ENCODE measurements around the gene PFKP. TPM values are rescaled to one million over a fixed set of nuclear protein-coding genes. Genes with fewer than 3 reads are reported as not detected.

Gene PFKP
- total RNA-seq, 1 experiment from 2014 or later: 268 TPM

DNA sequence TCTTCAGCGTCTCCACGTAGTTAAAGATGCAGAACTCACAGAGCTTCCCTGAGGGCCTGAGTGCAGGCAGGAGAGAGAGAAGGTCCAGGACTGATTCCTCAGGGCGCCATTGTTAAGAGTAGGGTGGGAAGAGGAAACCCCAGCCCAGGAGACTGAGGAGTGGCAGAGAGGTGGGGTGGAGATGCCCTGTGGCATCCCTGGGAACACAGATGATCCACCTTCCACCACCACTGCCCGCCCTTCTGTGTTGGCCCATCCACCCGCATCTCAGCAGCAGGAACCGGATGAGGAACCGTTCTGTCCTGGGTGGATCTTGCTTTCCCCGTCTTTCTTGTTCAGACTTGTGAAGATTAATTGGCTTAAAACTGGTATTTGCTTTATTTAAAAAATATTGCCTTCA lies 48.3 kb downstream of the PFKP start:
- no peak for DNase-seq (ENCODE audit: low read depth)

DNA sequence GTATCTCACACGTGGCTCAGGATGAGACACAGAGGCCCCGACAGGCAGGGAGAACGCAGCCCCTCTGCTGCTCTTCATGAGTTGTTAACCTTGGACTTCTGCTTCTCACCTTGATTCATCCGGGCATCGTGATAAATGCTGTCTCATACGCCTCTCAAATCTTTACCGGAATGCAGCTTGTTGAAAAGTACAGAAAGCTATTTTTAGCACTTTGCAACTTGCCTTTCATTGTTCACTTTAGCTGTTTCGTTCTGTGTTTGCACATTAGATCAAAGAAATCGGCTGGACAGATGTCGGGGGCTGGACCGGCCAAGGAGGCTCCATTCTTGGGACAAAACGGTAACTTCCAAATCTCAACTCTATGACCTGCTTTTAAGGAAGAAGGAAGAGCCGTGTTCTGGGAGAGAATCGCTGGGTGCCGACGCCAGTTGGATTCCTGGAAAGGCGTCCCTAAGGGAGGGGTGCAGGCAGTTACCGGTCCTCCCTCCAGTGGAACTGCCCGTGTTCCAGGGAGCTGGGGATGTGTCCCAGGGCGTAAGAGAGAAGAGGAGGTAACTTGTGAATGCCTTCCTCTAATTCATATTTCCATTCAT lies 49.3 kb downstream of the PFKP start:
- no peak for DNase-seq (ENCODE audit: low read depth)

DNA sequence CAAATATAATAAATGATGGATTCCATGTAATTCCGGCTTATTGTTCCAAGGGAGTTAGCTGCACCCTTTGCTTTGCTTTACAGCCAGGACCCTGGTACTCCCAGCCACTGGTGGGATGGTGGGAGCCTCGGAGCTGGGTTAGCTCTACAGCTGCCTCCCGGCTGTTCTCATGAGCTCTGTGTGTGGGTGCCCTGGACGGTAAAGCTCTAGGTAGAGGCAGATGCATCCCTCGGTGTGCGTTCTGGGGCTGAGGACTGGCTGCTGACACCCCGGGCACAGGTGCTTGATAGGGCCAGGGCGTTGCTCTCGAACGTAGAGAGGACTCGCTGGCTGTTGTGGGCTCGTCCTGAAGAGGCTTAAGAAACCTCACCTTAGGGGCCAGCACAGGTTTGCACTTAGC lies 50.1 kb downstream of the PFKP start:
- no peak for DNase-seq (ENCODE audit: low read depth)

DNA sequence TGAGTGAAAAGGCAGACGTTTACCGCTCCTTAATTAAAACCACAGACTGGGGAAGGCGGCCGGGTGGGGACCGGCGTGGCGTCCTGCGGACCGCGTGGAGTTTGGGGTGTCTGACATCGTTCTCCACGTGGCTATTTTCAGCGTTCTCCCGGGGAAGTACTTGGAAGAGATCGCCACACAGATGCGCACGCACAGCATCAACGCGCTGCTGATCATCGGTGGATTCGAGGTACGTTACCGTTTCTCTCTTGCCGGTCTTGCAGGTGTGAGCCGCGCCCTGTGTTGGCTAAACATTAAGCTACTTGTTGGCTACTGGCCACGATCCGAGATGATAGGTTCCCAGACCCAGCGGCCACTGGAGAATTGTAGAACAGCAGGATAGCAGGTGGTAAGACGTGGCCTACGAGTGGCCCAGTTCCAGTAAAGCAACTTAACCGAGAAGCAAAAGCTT lies 51.3 kb downstream of the PFKP start:
- no peak for DNase-seq (ENCODE audit: low read depth)

DNA sequence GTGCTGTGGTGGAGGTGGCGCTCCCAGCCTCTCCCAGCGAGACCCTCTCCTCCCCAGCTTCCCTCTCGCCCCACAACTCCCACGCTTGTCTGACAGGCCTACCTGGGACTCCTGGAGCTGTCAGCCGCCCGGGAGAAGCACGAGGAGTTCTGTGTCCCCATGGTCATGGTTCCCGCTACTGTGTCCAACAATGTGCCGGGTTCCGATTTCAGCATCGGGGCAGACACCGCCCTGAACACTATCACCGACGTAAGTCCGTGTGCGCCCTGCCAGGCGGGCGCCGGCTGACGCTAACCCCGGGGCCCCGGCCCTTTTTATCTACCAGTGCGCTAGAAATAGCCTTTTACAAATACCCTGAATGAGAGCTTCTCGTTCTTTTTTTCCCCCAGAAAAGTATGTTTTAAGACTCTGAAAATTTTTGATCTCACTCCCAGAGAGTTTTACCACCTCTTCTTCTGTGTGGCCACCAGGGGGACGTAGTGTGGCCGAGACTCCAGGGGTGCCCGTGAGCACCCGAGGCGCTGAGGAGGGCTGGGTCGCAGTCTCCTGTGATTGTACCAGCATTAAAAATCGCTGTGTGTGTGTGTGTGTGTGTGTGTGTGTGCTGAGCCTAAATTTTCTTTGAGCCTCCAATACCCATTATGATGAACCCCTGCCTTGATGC lies 52.6 kb downstream of the PFKP start:
- peak; percentile 41 for DNase-seq (ENCODE audit: low read depth)

DNA sequence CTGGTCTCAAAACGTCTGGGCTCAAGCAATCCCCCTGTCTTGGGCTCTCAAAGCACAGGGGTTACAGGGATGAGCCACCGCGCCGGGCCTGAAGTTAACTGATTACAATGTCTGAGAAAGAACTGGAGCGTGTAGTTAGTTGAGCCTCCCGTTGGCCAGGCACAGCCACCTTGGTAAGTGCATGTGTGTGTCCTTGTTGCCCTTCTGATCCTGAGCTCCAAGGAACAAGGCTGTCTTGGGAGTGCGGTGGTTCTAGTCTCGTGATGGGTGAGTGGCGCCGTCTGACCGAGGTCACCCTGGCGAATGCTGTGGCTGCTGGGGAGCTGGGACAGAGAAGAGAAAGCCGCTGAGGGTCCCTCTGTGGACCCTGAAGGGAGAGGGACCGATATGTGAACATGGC lies 54.7 kb downstream of the PFKP start:
- no peak for DNase-seq (ENCODE audit: low read depth)

DNA sequence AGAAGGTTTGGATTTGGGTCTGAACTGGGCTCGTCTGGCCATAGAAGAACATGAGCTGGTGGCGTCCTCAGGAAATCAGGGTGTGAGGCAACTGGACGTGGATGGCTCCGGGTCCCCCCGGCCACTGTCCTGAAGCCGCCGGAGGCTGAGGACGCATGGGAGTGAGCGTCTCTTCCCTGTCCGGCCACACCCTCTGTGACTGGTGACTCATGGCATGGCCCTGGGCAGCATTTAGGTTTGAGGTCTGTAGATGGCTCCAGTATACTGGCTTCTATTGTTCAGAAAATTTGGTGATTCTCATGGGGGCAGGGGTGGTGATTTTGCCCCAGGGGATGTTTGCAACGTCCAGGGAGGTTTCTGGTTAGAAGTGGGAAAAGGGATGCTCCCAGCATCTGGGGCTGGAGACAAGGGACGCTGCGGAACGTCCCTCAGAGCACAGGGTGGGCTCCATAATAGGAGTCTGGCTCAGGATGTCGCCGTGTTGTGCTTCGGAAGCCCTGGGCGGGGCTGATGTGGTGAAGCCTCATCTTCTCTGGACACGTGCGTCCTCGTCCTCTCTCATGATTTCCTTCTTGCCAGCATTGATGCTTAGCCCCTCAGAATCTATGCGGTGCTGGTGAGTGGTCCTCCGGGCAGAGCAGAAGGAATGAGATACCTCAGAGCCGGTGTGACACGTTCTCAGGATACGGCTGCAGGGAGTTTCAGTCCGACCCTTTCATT lies 55.3 kb downstream of the PFKP start:
- DNase-seq (ENCODE audit: low read depth): peak; percentile 96

DNA sequence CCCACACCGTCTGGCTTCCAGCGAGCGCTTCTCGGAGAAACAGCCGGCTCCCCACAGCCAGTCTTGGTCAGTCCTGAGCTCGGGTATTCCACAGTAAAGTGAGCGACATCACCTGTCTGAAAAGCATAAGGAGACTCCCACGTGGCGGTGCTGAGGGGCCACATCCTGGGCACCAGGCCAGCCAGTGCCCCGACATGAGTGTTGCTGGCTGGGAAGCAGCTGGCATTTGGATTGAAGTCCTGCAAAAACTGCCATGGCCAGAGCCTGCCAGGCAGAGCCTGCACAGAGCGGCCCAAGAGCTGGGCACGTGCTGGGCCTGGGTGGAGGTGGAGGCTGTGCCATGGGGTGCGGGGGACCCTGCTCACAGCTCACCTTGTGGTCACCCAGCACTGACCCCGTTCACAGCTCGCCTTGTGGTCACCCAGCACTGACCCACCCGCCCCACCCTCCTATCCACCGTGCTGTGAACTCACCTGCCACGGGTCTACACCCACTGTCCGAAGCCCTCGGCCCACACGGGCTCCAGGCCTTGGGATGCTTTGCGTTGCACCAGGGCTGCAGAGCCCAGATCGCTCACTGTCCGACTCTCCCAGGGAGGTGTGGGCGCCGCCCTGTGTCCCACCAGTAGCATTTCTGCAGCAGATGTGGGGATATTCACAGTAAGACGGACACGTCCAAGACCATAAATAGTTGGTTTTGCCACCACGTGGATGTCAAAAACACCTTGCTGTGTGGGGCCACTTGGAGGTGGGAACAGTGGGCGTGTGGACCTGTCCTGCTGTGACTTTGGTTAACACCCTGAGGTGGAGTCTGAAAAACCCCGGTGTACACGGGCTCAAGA lies 56.4 kb downstream of the PFKP start:
- DNase-seq (ENCODE audit: low read depth): no peak

DNA sequence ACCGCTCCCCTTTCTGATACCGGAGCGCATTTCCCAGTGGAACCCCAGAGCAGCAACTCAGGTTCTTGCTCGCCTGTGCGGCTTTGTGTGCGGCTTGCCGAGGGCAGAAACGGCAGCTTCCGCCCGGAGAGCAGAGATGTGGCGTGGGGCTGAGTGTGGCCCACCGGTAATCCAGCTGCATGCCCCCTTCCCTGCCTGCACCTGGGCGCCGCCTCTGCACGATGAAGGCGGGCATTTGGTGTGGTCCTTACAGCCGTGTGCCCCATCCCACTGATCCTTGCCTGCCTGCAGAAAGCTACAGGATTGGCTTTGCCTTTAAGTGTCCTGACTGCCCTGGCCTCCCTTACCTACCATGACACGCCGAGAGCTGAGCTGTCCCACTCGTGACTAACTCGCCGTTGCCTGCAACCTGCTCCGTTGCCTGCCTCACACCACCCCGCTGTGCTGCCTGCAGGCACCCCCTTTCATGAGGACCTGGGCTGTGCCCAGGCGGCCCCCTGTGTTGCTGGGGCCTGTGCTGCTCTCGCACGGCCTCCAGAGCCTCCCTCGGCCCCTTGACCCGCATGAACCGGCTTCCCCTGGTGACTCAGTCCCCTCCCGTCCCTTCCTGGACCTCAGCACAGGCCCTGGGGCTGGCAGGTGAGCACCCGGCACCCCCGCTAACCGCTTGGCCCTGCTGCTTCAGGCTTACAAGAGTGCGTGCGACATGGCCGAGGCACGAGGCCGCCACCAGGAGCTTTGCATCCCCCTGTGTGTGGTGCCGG lies 57.2 kb downstream of the PFKP start:
- DNase-seq (ENCODE audit: low read depth): no peak

DNA sequence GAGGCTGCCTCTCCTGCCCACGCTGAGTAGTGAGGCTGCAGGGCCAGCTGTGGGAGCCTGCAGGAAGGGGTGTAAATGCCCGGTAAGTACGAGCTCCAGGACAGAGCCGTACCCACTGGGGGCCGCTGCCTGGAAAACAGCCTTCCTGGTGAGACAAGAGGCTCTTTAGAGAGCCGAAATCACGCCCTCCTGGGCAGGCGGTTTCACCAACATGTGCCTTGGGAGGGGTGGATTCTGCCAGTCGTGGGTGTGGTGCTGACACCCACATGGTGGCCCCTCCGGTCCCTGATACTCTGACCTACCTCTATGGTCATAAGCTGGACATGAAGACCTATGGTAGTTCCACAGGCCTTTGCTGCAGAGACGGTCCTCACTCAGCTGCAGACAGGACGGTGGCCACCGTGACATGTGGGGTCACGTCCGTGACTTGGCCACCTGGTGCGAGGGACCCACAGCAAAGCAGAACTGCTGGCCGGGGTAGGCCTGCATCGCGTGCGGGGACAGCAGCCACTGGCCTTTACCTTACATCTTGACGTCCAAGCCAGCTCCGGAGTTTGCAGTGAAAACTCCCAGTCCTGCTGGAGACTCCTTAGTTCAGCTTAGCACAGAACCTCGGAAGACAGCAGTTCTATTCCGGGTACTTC lies 58.3 kb downstream of the PFKP start:
- no peak for DNase-seq (ENCODE audit: low read depth)

DNA sequence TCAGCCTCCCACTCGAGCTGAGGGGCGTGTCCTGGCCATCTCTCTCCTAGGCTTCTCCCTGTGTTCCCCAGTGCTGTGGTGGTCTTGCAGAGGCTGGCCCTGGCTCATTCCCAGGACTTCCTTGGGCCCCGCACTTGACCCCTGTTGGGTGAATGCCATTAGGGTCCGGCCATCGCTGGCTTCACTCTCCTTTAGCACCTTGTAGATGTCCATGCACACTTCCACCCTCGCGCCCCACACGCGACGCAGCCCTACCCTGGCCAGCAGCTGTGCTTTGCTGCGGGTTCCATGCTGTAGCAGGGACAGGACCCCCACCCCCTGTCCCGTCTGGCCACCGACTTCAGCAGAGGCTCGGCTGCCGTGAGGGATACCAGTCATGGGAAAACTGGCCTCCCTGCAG lies 58.9 kb downstream of the PFKP start:
- DNase-seq (ENCODE audit: low read depth): no peak

DNA sequence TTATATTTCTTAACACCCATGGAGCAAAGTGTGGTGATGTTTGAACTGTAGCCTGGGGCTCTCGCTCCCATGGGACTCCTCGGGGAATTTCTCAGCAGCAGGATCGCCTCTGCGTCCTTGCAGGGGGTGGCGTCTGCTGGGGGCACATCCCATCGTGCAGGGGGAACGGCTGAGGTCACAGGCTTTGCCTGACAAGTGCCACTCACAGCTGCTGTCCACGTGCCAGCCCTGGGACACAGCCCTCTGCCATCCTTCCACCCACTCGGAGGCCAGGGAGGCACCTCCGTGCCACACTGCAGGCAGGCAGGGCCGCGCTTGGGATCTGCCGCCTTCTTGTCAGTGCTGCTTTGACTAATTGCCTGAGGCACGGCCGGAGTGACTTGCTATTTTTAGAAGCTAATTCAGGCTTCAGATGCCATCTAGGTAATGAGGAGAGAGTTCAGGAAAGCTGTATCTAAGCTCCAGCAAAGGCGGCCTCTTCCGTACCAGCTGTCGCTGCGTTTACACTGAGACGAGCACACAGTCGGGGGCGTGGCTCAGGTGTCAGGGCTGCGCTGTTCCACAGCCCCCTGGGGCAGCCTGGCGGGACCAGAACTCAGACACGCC lies 59.5 kb downstream of the PFKP start:
- peak; percentile 86 for DNase-seq (ENCODE audit: low read depth)

DNA sequence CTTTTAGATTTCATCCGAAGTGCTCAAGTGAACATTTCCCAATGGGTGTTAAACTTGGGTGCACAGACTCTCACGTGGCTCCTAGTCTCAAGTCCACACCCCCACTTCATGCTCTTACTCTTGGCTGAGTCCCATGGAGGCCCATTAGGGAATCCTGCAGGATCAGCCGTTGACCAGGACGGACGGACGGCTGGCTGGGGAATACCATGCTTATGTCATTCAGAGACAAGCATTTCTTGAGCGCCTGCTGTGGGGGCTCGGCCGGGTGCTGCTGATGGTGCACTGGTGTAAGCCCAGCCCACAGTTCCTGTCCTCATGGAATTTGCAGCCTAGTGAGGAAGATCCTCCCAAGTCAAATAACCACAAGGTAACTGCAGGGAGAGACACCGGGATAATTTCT lies 60.6 kb downstream of the PFKP start:
- no peak for DNase-seq (ENCODE audit: low read depth)

DNA sequence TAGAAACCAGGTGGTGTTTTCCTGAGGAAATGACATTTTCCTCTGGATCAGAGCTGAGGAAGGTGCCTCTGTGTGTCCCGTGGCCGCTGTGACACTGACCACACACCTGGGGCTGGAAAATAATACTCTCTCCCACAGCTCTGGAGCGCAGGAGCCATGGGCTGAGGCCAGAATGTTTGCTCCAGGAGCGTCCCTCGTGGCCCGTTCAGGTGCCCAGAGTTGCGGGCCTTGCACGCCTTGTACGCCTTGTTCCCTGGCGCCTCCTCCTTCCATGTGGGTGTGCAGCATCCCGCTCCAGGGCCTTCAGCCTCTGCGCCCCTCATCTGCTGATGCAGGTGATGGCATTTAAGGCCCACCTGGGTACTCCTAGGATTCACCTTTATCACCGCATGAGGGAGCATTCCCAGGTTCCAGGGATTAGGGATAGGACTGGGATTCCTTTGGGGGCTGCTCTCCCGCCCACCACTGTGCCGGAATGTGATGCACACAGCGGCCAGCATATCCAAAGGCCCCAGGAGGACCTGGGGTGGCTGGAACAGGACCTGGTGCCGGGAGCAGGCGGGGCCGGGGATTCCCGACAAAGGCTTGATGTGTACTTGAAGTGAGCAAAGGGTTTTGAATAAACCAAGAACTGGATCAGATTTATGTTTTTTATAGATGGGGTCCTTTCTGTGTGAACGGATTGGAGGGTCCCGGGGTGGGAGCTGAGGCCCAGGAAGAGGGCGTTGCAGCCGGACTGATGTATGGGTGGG lies 61.2 kb downstream of the PFKP start:
- no peak for DNase-seq (ENCODE audit: low read depth)

DNA sequence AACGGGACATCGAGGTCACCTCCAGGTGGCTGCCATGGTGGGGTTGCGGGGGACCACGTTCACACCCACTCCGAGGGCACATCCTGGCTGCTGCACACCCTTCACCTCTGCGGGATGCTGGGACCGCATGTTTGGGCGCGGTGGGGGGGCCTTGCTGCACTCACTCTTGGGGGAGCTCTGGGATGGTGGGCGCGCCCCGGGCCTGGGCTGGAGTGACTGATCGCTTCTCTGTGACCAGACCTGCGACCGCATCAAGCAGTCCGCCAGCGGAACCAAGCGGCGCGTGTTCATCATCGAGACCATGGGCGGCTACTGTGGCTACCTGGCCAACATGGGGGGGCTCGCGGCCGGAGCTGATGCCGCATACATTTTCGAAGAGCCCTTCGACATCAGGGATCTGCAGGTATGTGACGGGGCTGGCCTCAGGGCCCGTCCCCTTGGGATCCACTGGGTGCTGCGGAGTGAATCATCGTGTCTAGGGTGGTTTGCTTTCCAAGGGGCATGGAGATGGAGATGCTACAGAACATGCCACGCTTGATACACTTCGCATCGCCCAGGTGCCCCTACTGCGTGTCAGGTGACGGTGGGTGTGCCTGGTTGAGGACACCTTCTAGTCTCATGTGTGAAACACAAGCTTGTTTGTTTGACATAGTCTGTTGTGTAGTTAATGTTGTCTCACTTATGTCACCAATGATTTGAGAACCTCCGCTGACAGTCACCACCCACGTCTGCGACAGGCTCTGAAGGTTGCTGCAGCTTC lies 62.4 kb downstream of the PFKP start:
- no peak for DNase-seq (ENCODE audit: low read depth)

DNA sequence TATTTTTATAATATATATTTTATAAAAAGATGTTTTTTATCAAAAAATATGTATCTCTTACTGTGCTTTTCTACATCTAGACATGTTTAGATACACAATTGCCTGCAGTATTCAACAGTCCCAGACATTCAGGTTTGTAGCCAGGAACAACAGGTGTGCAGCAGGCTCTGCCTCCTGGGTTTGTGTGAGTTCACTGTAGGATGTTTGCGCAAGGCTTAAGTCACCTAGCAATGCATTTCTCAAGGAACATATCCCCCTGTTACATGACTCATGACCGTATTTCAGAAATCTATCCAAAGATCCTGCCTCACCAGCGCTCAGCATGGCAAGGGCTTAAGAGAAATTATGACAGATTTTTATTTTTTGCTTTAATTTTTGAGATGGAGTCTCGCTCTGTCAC lies 63.8 kb downstream of the PFKP start:
- no peak for DNase-seq (ENCODE audit: low read depth)

DNA sequence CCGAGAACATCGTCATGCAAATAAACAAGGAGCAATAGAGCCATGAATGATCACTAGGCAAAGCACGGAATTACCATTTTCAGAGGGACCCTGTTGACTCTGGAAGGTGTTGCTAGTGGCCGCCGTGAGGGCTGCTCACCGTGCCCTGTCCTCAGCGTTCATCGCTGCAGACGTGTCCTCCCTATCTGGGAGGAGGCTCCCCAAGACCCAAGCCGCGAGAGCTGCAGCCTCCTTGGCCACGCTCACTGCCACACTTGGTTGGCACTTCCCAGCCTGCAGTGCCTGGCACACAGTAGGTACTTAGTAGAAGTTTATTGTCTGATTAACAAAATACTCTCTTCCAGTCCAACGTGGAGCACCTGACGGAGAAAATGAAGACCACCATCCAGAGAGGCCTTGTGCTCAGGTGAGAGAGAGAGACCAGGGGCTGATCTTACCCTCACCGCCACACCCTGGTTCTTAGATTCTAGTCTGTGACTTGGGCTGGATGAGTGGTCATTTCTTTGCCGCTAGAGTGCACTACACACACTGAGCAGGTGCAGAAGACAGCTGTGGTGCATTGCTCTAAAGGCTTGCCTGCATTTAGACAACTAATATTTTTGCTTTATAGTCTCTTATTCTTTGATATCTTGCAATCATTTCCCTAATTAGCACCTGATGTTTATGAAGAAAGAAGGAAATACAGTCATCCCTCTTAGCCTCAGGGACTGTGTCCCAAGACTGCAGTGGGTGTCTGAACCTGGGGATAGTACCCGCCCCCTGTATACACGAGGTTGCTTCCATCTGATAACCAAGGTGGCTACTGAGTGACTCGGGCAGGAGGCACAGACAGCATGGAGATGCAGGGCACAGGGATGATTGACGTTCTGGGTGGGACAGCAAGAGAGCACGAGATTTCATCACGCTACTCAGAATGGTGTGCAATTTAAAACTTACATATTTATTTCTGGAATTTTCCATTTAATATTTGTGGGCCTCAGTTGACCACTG lies 65.0 kb downstream of the PFKP start:
- DNase-seq (ENCODE audit: low read depth): peak; percentile 54

DNA sequence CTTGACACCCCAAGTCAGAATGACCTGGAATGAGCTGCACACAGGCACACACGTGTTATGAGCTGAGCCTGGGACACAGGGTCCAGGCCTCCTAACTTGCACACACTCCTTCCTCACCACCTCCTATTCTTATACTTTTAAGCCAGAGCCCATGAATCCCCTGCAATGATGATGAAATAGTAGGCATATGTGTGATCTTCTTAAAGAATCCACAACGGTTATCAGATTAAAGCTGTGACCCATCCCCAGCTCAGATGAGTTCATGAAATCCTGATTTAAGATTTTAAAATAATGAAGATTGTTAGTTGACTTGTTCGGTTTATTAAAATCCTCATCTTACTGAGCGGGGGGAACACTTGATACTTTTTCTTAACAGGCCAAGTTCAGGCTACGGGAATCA lies 66.6 kb downstream of the PFKP start:
- no peak for DNase-seq (ENCODE audit: low read depth)
